Medulla oblongata (tissue), 1 donor: ENCODE measurements around the gene RPA1.

Experiments
- DNase-seq: peaks from one replicate; pipeline ENCODE4 v3.0.0-alpha.2; 2015; ENCODE audit errors: extremely low spot score

Gene RPA1

DNA sequence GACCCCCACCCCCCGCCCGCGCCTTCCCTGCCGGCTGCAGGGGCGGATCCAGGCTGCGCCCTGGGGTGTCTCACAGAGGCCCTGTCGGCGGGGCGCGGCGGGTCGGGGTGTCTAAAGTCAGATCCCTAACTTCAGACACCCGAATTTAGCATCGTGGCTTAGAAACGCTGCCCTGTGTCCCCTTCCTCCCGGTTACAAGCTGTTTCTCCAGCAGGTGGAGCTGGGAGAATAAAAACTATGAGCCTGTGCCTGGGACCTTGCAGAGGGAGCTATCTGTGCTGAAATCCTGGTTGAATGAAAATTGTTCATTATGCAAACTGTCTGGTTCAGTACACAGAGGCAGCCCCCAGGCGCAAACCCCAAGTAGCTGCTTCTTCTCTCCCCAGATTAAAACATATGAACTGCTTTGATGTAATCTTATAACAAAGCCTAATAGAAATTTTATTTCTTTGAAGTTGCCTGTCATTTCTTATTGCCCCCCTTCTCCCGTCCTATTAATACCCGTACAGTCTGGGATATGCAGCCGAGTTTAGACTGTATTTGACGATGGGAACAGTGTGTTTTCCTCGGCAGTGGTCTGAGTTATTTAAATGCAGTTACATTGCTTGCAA, 79.0 kb downstream of the RPA1 start:
- DNase-seq: peak; percentile 79

DNA sequence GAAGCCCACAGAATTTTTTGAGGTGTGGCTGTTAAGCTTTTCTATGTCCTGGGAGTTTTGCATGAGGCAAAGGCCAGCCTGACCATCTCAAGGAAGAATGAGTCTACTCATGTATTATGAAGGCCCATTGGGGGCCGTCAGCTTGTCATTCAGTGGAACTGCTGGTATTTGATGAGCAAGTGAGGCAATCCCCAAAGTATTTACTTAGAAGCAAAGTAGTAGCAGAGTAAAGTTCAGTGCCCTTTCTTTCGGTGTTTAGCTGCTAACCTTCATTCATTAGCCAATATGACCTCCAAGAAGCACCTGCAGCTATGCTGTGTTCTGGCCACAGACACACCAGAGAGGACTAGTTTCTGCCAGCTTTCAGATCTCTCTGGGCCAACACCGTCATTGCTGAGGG, 80.2 kb downstream of the RPA1 start:
- no peak for DNase-seq

DNA sequence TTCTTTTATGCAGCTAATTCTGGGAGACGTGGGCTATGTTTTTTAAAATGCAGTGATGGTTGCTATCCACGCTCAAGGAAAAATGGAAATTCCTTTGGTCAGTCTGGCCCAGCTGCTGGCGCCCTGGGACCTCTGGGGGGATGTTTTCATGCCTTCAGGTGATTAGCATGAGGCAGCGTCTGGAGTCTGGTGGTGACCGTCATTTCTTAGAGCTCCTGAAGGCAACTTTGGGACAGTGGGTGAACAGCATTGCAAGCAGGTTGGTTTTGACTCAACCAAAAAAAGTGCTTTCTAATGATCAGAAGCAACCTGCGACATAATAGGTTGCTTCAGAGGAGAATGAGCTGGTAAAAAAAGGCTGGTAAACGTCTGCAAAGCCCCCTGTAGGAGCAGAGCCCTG, 82.3 kb downstream of the RPA1 start:
- no peak for DNase-seq

DNA sequence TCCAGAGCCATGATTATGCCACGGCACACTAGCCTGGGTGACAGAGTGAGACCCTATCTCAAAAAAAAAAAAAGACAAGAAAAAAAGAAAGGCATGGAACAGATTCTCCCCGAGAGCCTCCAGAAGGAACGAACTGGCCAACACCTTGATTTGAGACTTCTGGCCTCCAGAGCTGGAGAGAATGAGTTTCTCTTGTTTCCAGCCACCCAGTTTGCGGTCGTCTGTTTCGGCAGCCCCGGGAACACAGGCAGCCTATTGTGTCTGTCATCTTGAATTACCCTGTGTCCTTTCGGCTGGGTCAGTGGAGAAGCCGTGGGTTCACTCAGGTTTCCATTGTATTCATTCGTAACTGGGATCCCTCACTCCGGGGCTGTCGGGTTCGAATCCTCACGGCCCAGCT, 83.9 kb downstream of the RPA1 start:
- no peak for DNase-seq

DNA sequence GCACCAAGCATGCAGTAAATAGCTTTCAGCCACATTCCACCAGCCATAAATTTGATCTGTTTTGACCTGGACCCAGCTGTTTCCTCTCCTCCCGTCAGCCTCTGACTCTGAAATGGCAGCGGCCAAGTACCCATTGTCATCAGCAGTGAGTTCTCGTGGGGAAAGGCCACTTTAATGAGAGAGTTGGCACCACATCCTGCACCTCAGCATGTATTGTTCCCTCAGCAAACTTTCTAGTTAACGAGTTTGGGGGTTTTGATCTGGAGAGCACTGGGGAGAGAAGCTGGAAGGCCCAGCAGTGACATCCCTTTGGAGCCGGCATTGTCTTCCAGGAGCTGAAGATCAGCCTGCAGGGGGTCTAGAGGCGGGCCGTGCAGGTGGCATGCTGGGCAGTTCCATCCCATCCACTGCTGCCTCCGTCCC, 84.9 kb downstream of the RPA1 start:
- DNase-seq: no peak

DNA sequence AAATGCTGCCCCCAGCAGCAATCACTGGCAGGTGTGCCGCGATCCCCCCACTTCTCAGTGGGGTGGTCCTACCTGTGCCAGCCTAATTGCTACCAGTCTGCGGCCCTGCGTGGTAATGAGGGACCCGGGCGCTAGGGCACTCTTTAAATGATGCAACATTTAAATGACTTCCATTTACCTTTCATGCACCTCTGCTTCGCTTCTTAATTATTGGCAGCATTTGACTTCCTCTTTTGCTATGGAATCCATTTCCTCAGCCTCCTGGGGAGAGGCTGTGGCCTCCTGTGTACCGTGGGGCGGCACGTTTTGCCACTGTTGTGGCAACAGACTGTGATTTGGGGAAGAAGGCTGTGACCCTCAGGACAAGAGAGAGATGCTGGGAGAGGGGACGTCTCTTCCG, 86.1 kb downstream of the RPA1 start:
- no peak for DNase-seq

DNA sequence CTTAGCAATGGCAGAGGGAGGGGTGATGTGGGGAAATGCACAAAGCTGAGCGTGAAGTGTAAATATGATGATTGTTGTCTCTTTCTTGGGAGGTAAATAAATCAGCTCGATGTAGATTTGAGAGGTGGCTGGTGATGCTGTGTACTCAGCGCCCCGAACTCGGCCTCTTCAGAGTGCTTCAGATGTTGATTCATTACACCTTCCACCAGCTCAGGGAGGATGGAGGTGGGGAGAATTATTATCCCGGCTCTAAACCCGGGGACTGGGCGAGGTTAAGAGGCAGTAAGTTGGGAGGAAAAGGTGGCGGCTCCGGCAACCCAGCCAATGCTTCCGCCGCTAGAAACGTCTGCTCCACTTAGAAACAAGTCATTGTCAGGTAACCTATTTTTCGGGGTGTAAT, 86.5 kb downstream of the RPA1 start:
- no peak for DNase-seq

DNA sequence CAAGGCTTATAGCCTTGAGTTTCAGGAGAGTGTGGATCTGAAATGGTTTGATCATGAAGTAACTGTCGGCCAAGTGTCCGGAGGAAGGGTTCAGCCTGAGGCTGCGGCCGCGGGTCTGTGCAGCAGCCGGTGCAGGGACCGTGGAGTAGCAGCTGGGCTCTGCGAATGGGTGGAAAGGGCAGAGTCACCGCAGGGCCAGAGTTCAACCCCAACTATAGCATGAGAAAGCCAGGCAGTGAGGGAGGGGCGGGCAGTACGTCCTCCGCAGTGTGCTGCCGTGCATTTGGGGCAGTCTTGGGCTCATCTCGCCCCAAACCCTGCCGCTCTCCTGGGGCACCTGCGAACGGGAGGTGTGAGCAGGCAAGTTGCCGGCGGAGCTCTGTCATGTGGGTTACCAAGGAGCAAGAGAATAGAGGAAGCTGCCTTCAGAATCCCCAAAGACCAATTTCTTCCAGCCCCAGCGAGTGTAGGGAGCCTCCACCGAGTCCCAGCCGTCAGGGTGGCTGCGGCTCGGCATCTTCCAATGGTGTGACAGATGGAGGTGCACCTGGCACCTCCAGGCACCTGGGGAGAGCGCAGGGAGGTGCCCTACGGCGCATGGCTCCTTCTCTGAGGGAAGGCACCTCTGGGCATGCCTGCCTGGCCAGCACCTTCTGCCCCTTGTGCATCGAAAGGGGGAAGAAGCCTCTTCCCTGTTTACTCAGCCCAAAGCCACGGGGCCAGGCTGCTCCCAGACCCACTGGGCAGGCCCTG, 87.3 kb downstream of the RPA1 start:
- no peak for DNase-seq

DNA sequence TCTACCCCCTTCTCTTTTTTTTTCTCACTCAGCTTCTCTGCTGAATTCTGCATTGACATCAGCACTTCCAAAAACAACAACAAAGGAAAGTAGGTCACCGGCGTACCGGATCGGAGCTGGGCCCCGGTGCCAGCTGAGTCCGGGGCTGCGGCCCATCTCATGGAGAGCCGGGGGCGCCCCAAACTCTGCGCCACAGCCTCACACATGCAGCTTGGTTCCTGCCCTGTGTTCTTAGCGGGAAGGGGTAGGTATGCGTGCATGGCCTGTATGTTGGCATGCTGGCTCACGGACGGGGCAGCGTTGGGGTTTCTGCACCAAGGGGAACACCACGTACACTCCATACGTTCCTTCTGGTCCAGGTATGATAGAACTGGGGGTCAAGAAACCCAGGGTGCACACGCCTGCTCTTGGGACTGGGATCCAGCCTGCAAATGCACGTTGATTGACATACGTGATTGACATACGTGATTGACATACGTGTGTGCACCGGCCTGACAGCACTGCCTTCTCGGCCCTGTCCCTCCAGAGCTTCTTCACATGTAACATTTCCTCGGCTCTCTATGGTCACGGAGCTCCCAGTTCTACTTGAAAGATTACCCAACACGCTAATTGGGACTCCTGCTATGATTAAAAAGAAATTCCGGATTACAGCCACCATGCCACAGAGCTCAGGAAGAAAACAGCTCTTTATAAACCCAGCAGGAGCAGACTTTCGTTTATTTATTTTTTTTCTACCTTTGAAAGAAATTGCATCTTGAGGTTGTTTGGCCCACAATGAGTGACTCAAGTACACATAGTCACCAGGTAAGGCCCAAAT, 88.7 kb downstream of the RPA1 start:
- no peak for DNase-seq

DNA sequence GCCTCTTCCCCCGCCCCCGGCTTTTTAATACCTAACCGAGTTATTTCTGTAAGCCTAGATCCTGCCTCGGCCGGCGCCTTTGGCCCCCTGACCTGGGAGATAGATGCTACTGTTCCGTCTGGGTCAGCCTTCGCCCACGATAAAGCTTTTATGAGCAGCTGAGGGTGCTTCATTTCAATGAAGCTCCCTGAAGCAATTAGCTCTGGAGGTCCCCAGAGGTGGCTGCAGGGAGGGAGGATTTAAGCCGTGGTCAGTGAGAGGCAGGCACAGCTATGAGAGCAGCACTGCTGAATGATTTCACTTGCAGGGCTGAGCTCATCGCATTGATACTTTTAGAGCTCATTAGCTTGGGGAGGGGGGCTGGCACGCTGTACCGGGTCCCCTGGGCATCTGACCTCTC, 89.4 kb downstream of the RPA1 start:
- no peak for DNase-seq

DNA sequence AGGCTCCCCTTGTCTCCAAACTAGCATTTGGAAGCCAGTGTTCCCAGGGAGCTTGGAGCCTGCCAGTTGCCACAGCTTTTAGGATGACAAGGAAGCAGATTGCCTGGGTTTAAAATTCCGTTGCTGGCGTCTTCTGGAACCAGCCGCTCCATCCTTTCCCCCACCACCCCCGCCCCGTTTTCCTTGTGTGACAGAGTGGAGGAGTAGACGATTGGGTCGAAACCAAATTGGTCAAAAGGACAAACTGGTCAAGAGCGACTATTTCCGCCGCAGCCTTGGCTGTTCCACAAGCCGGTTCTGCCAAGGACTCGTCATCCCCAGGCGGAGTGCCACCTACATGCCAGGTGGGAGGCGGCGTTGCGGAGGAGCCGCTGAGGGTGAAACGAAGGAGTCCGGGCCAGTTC, 91.1 kb downstream of the RPA1 start:
- peak; percentile 74 for DNase-seq

DNA sequence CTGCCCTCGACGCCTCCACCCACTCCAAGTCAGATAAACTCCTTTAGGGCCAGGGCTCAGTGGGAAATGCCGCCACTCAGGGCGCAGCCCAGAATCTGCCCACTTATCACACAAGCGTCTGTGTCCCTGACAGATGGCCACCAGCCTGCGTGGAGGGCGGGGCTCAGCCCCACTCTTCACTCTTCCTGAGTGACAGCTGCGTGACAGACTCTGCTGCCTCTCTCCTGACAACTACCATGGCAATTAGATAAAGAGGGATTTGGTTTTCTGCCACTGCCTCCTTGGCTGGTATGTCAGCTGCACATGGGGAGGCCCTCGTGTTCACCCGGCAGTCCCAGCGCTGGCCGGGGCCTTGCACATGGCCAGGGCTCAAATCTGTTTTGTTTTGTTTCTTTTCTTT, 99.2 kb downstream of the RPA1 start:
- no peak for DNase-seq

DNA sequence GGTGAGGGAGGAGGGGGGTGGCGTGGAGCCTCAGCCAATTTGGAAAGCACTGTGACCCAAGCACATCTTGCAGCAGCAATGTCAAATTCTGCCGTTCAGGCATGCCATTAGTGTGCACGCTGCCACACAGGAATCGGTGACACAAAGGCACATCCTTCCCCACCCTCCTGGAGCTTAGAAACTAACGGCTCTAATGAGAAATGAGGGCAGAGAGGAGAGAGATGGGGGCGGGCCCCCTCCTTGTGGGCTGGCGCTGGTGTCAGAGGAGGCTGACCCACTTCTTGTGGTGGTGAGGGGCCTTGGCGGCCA, 100.5 kb downstream of the RPA1 start:
- no peak for DNase-seq

DNA sequence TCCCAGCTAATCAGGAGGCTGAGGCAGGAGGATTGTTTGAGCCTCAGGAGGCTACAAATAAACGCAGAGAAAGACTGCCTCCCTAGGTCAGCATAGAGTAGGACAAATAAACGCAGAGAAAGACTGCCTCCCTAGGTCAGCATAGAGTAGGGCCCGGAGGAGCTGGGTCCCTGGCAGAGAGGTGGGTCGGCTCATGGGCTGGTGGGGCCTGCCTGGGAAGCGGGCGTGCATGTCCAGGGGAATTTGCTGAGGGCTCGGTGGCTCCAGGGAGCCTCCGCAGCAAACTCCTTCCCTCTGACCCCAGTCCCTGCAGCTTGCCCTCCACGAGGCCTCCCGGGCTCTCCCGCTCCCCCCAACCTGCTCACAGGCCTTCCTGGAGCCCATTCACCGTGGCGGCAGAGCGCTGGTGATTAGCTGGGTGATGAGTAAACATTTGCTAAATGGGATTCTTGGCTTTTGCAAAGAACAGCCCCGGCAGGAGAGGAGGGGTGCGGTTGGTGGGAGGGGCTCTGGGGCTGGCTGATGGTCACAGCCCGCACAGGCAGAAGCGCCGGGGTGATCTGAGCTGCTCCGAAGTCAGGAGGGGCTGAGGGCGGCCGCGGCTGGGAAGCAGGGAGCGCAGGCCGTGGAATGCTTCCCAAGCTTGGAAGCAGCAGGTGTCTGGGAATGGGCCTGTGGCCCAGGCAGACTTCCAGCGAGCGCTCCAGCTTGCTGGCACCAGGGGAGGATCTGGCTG, 102.2 kb downstream of the RPA1 start:
- DNase-seq: peak; percentile 57

DNA sequence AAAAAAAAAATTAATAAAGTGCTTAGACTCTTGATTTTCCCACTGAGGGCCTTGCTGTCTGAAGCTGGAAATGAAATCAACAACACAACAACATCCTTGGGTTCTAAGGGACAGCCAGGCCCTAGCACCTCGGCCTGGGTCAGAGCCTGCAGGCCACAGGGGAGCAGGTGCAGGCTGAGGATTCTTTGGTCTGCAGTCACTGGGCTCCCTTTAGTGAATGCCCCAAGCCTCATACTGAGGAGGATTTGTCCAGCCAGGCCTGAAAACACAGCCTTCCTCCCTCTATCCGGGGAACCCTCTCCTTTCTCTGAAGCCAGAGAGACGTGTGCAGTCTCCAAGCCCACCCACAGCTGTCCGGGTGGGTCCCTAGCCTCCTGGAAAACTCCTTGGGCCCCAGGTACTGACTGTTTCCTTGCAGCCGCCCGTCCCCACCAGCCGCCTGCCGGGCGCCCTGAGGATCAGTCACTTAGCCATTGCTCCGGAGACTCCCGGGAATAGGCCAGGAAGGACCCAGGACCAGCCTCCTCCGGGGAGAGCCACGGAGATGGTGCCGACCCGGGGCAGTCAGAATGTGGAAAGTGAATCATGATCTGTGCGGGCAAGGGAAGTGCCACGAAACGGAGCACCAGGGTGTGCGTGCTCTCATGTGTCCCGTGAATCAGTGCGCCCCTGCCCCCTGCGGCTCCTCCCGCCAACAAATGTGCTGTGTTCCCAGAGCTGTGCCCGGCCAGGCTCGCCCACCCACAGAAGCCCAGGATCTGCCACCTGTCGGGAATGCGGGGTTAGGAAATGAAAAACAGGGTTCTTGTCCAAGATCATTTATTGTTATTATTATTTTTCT, 104.3 kb downstream of the RPA1 start:
- DNase-seq: no peak

DNA sequence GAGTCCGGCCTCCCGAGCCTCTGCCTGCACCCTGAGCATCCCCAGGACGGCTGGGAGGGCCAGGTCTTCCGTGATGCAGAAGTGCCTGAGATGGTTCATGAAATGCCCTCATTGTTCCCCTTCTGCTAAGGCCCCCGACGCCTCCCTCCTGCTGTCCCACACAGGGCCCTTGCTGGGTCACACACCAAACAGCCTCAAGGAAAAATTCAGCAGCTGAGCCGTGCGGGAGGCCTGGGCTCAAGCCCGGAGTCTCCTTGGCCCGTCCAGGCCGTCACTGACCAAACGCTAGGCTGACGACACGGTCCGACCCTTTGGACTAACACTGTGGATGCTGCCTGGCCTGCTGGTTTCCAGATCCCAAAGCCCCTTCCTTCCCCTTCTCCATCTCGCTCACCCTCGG, 105.1 kb downstream of the RPA1 start:
- DNase-seq: peak; percentile 10

DNA sequence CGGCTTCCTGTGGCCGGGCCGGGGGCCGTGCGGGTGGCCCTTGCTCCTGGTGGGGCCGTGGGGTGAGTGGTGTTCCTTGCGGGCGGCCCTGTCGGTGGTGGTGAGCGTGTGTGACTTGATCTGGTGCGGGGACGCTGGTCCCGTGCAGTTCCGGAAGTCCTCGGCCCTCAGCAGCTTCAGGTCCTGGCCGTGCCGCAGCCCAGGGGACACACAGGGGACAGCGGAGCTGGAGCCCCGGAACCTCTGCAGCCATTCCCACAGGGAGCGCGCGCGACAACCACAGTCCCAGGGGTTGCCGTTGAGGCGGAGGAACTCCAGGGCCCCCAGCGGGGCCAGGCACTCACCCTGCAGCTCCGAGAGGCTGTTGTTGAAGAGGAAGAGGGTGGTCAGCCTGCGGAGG, 107.0 kb downstream of the RPA1 start:
- no peak for DNase-seq

DNA sequence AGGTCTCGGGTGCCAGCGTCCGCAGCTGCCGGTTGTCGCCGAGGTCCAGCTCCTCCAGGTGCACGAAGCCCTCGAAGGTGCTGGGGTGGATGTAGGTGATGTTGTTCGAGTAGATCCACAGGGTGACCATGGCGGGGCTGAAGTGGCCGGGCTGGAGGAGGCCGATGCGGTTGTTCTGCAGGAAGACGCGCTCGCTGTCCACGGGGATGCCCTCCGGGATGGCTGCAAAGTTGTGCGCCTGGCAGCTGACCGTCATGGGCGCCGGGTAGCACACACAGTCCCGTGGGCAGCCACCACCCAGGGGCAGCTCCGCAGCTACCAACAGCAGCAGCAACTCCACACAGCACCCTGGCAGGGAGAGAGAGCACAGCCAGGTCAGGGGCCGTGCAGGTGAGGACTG, 107.7 kb downstream of the RPA1 start:
- DNase-seq: no peak

DNA sequence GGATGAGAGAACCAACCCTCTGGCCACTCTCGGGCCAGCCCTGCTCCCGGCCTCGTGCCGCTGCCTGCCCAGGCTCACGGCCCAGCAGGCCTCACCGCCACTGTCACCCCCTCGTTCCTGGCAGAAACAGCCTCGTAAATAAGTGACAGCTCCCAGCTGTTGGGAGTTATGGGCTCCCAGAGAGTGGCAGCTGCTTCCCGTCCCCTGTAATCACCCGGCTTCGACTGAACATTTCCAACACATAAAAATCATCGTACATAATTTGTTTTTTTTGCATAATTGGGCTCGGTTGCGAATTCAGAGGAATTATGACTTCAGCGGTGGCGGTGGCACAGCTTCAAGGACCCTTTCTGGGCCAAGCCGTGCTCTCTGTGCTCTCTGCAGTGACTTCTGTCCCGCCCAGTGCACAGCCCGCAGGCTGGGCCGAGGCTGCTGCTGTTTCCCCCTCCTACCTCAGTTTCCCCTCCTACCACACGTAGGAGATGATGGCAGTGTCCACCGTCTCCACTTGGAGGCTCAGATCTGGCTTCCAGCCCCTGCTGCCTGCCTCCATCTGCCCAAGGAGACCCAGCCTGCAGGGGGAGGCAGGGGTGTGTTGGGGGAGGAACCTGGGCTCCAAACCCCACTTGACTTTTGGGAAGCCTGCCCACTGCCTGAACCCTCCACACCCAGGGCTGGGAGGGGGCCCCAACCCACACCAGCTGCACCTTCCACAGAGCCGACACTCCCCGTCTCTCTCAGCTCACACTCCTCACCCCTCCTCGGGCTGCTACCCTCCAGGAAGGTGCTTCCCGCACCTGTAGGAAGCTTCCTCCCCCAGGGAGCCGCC, 110.4 kb downstream of the RPA1 start:
- DNase-seq: no peak

DNA sequence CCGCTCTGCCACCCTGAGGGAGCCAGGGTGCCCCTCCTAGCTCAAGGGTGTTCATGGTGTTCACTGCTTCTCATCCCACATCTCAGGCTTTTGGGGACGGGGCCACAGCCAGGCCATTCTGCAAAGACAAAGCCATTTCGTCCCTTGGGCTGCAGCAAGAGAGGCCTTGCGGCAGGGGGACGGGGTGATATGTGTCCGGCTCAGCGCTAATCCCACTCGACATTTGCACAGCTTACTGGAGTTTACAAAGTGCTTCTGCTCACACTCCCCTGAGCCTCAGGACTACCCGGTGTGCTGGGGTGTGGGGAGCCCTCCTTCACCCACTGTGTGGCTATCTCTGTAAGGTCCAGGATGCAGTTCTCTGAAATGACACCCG, 111.0 kb downstream of the RPA1 start:
- DNase-seq: no peak
